ENCODE results near the gene ZBTB21. TPM values are rescaled to one million over a fixed set of nuclear protein-coding genes. Genes with fewer than 3 reads are reported as not detected.

Gene ZBTB21
- total and polyA plus RNA-seq, 9 of the 15 experiments (the other 6 are each of a cell fraction or from before 2014, with no cell fraction given): 2.2 to 15.2 (median 8.7) TPM

DNA sequence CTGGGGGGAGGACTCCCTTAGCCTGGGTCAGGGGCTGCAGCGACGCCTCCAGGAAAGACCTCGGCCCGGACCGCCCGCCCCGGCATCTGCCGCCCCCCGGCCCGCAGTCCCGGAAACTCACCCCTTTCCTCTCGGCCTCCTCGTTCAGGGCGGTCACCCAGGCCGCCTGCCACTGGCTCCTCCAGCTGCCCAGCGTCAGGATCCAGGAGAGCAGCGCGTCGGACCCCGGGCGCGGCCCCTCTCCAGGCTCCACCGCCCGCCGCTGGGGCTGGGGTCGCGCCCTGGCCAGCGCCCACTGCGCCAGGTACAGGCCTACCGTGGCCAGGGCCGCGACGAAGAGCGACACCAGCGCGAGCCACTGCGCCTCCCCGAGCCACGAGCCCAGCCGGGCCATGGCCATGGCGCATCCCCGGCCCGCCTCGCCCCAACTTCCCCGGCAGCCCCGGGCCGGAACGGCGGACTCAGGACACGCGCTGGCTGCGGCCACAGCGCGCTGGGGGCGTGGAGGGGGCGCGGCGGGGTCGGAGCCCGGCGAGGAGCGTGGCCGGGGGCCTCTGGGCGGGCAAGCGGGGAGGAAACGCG lies 56.8 kb downstream of the ZBTB21 start (continued):
- TF ChIP-seq ZBTB7A (IDR thresholded peaks at IDR 0.05; ENCODE audit: borderline replicate concordance, control insufficient read depth, low read depth, low read length): peak; percentile 79; the same call in 1 of the 2 replicates
- TF ChIP-seq, protein P1, sequence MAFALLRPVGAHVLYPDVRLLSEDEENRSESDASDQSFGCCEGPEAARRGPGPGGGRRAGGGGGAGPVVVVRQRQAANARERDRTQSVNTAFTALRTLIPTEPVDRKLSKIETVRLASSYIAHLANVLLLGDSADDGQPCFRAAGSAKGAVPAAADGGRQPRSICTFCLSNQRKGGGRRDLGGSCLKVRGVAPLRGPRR (CRISPR knock-in tag; IDR thresholded peaks at IDR 0.05): no peak
- 0 out of 2 replicates have a peak, but pooled peaks have one; percentile 54 for TF ChIP-seq PTBP1 (IDR thresholded peaks at IDR 0.05; ENCODE audit: low read depth, low read length)
- no peak for TF ChIP-seq OTX1 (CRISPR knock-in tag; IDR thresholded peaks at IDR 0.05)
- no peak for TF ChIP-seq ESRRB (CRISPR knock-in tag; IDR thresholded peaks at IDR 0.05; ENCODE audit: borderline replicate concordance)
- 0 out of 2 replicates have a peak, but pooled peaks have one; percentile 60 for TF ChIP-seq RBM34 (IDR thresholded peaks at IDR 0.05; ENCODE audit: borderline replicate concordance, insufficient read depth, low read length)
- peak; percentile 46 for TF ChIP-seq POLR2G (IDR thresholded peaks at IDR 0.05; ENCODE audit: low read depth, low read length)
- TF ChIP-seq ZNF197 (CRISPR knock-in tag; IDR thresholded peaks at IDR 0.05; ENCODE audit: low read depth): no peak
- no peak for TF ChIP-seq NELFE (IDR thresholded peaks at IDR 0.05; ENCODE audit: insufficient read depth, insufficient read length)
- TF ChIP-seq, protein P2, sequence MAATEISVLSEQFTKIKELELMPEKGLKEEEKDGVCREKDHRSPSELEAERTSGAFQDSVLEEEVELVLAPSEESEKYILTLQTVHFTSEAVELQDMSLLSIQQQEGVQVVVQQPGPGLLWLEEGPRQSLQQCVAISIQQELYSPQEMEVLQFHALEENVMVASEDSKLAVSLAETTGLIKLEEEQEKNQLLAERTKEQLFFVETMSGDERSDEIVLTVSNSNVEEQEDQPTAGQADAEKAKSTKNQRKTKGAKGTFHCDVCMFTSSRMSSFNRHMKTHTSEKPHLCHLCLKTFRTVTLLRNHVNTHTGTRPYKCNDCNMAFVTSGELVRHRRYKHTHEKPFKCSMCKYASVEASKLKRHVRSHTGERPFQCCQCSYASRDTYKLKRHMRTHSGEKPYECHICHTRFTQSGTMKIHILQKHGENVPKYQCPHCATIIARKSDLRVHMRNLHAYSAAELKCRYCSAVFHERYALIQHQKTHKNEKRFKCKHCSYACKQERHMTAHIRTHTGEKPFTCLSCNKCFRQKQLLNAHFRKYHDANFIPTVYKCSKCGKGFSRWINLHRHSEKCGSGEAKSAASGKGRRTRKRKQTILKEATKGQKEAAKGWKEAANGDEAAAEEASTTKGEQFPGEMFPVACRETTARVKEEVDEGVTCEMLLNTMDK (IDR thresholded peaks at IDR 0.05; ENCODE audit: borderline replicate concordance, insufficient read depth, low read depth, low read length, poor library complexity, severe bottlenecking): no peak
- TF ChIP-seq GATA2 (CRISPR knock-in tag; IDR thresholded peaks at IDR 0.05): no peak
- TF ChIP-seq MCM5 (IDR thresholded peaks at IDR 0.05; ENCODE audit: low read depth): no peak
- TF ChIP-seq FUS (optimal IDR thresholded peaks at IDR 0.05; ENCODE audit: low read depth, low read length): peak; percentile 87
- TF ChIP-seq SRSF7 (optimal IDR thresholded peaks at IDR 0.05; ENCODE audit: low read depth, low read length): no peak
- TF ChIP-seq PCBP1 (IDR thresholded peaks at IDR 0.05; ENCODE audit: low read depth, low read length, poor library complexity, severe bottlenecking): peak; percentile 38
- TF ChIP-seq, protein P3, sequence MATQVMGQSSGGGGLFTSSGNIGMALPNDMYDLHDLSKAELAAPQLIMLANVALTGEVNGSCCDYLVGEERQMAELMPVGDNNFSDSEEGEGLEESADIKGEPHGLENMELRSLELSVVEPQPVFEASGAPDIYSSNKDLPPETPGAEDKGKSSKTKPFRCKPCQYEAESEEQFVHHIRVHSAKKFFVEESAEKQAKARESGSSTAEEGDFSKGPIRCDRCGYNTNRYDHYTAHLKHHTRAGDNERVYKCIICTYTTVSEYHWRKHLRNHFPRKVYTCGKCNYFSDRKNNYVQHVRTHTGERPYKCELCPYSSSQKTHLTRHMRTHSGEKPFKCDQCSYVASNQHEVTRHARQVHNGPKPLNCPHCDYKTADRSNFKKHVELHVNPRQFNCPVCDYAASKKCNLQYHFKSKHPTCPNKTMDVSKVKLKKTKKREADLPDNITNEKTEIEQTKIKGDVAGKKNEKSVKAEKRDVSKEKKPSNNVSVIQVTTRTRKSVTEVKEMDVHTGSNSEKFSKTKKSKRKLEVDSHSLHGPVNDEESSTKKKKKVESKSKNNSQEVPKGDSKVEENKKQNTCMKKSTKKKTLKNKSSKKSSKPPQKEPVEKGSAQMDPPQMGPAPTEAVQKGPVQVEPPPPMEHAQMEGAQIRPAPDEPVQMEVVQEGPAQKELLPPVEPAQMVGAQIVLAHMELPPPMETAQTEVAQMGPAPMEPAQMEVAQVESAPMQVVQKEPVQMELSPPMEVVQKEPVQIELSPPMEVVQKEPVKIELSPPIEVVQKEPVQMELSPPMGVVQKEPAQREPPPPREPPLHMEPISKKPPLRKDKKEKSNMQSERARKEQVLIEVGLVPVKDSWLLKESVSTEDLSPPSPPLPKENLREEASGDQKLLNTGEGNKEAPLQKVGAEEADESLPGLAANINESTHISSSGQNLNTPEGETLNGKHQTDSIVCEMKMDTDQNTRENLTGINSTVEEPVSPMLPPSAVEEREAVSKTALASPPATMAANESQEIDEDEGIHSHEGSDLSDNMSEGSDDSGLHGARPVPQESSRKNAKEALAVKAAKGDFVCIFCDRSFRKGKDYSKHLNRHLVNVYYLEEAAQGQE (IDR thresholded peaks at IDR 0.05; ENCODE audit: borderline replicate concordance): no peak
- TF ChIP-seq, protein P3 (CRISPR knock-in tag; IDR thresholded peaks at IDR 0.05; ENCODE audit: low read depth): no peak
- TF ChIP-seq PPARD (CRISPR knock-in tag; IDR thresholded peaks at IDR 0.05): no peak

All from K562 (cell line).